NT2/D1 (cell line): ENCODE data around the gene ENTHD1.

Source experiments
- SUZ12 ChIP-seq: IDR thresholded peaks from 2 replicates; pipeline ENCODE4 v1.6.1; 2011; ENCODE audit not compliant: insufficient read length, insufficient read depth; ENCODE audit errors: extremely low read depth
- YY1 ChIP-seq: IDR thresholded peaks from 2 replicates; pipeline ENCODE4 v1.6.1; 2011; ENCODE audit not compliant: insufficient read length, insufficient read depth
- ZNF274 ChIP-seq: IDR thresholded peaks from 2 replicates; pipeline ENCODE4 v1.6.1; 2011; ENCODE audit warnings: mild to moderate bottlenecking, low read depth, low read length

DNA sequence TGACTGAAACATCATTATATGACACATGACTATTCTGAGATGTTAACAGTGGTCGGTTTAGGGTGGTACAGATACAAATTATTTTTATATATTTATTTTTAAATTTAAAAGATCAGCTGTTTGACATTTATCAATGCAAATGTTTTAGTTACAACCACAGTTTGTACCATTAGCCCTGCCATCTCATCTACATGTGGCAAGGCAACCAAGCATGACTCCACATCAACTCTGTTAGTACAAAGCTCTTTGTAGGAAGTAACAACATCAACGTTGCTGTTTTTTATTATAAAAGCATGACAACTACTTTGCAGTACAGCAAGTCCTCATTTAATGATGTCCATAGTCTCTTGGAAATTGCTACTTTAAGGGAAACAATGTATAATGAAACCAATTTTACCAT, 40.8 kb downstream of the ENTHD1 start:
- TF ChIP-seq YY1 = no peak
- TF ChIP-seq ZNF274 = no peak
- no peak for TF ChIP-seq SUZ12
